GM19238 (cell line): ENCODE data around the gene SPATA1.
"Not testable (repeated sequence)": the region's sequence is repeated elsewhere in the genome, so short reads cannot be mapped to it uniquely, and the experiment has no call there.

Experiments used
- DNase-seq: peaks from one replicate; pipeline ENCODE4 v3.0.0; 2011; ENCODE audit warnings: low spot score; ENCODE audit not compliant: insufficient read length

SPATA1 gene

GRCh38 chr1:84506002-84506728 lies at the start of gene SPATA1, which contains the start of gene GNG5:
TSS of gene SPATA1 (plus strand) at chr1:84506386. CDS start at chr1:84516360, 9,974 bp downstream.
TSS of gene GNG5 (minus strand) at chr1:84506581. CDS start at chr1:84506091, 490 bp downstream.
- peak; percentile 83 for DNase-seq

- no peak for DNase-seq
Observed at GRCh38 chr1:84462118-84462517, 44.1 kb upstream of the SPATA1 start.

DNA sequence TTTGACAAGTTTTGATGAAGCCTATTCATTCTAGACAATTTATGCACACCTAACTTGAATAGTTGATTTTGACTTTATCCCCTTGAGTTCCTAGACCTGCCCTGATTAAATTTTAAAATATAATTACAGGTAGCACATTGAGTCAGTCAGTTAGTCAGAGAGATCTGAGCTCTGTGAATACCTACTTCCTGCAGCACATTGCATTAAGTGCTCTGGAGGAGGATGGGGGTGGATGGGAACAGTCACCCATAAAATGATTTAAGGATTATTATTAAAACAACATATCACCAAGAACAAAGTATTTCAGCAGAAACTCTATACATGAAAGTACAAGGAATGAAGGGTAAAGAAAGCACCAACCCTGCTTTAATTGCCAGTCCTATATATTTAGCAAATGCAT lies 38.9 kb upstream of the SPATA1 start:
- no peak for DNase-seq

GRCh38 chr1:84476225-84476624 lies 30.0 kb upstream of the SPATA1 start:
- no peak for DNase-seq

DNA sequence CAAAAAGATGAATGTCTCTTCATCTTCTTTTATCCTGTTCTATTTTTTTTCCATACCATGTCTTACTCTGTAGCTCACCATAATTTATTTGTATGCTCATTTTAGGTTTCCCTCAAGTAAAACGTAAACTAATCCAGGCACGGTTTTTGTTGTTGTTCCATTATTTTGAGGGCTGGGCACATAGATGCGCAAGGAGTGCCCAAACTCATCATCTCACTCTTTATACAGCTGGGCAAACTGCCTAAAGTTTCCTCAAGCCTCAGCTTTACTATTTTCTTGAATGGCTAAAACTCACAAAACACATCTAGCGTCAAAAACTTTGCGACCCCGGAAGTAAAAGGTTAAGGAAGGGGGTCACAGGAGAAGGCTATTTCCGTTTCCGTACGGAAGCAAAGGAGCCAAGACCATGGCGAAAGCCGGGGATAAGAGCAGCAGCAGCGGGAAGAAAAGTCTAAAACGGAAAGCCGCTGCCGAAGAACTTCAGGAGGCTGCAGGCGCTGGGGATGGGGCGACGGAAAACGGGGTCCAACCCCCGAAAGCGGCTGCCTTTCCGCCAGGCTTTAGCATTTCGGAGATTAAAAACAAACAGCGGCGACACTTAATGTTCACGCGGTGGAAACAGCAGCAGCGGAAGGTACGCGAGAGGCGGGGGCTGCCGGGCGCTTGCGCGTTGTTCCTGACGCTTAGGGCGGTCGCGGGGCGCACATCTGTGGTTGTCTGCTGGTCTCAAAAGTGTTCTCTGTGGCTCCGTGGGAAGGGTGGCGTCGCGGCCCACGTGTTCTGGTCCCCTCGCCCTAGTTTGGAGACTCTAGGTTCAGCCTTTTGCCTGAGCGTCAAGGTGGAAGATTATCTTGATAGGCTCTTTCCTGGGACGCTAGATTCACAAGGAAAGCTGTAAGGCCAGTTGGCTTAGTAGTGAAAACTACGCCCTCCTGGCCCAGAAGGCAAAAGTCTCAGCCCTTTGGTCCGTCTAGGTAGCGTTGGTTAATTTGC lies 27.0 kb upstream of the SPATA1 start, which contains the start of gene RPF1:
RPF1 (plus strand) TSS at position 391 of the 993 bp plus-strand sequence; CDS start at position 407, 16 bp downstream.
- peak; percentile 31 for DNase-seq

- DNase-seq = no peak
Observed at GRCh38 chr1:84479998-84480397, 26.2 kb upstream of the SPATA1 start.

- DNase-seq = no peak
Observed at GRCh38 chr1:84480650-84481049, 25.5 kb upstream of the SPATA1 start.

DNA sequence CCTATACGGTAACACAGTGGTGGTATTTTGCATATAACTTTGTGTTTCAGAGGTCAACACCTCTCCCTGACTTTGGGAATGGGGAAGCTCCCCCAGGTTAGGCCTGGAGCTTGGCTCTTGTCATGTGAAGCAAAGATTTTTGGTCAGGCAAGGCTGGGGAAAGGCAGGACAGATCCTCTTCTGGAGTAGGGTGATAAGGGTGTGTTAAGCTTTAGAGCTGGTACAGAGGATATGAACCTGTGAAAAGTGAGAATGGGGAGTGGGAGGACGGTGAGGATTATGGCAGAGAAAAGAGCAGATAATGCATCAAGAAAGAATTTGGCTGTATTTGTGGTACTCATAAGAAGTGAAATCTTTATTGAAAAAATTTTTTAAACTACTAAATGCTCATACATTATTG lies 24.9 kb upstream of the SPATA1 start:
- no peak for DNase-seq

GRCh38 chr1:84488107-84488506 lies 18.1 kb upstream of the SPATA1 start:
- no peak for DNase-seq

GRCh38 chr1:84489766-84490165 lies 16.4 kb upstream of the SPATA1 start:
- DNase-seq = no peak

DNA sequence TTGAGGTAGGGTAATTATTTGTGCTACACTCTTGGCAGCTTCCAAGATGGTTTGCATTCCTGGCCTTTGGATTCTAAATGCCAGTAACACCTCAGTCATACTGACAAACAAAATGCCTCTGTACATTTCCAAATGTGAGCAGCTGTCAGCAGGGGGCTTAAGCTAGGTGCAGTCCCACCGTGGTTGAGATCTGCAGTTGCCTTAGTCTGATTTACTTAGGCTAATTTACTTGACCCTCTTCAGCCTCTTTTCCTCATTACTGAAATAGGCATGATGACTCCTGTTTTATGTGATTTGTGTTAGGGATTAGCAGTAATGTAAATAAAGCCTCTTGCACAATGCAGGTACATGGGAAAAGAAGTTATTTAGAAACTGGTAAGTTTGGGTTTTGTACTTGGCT lies 13.5 kb upstream of the SPATA1 start:
- DNase-seq = no peak

DNA sequence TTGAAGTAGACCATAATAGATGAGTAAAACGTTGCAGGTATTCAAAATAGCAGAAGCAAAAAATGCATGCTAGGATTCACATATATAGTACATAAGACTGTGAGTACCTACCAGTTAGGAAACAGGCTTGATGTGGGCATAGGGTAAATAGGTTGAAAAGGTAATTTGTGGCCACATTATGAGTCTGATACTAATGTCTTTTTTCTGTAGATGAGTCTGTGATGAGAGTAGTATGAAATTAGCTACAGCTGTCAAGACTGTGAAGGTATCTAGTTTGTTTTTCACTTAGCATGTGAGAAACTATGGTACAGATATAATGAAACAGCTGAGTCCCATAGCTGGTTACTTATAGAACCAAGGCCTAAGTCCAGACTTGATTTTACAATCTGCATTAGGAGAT lies 12.4 kb upstream of the SPATA1 start:
- no peak for DNase-seq

DNA sequence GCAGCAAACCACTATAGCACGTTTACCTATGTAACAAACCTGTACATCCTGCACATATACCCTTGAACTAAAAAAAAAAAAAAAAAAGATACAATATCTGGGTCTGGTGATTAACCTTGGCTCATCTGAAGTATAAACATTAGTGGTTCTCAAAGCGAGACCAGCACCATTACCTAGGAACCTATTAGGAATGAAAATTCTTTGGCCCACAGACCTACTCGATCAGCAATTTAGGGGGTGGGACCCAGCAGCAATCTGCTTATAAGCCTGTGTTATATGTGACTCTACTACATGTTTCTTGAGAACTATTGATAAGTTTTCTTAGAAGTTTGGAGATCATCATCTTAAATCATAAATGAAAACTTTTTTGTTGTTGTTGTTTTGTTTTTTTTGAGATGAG lies 9.7 kb upstream of the SPATA1 start:
- DNase-seq = no peak

- DNase-seq = no peak
Observed at GRCh38 chr1:84497631-84498275, 8.4 kb upstream of the SPATA1 start.

GRCh38 chr1:84502927-84503326 lies 3.3 kb upstream of the SPATA1 start:
- DNase-seq = no peak

GRCh38 chr1:84504580-84505492 lies 1.4 kb upstream of the SPATA1 start:
- no peak for DNase-seq

DNA sequence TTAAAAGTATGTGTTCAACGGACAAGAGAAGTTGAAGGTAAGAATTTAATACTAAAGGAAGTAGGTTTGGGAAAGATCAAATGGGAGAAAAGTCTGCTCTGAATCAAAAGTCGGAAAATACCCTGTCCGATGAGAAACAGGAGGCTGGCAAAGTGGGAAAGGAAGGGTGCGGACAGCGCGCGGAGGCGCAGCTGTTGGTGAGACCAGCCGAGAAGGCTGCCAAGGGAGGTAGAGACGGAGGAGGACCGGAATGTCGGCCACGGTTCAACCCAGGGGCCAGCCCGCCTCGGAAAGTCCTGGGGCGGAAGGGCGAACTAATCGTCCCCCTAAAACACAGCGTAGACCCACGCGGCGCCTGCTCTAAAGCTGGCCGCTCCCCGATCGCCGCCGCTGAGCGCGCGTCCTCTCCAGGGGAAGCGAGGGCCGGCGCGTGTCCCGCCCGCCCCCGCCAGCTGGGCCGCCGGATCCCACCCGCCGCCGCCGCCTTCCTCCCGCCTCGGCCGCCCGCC lies 639 bp upstream of the SPATA1 start:
- peak; percentile 37 for DNase-seq

DNA sequence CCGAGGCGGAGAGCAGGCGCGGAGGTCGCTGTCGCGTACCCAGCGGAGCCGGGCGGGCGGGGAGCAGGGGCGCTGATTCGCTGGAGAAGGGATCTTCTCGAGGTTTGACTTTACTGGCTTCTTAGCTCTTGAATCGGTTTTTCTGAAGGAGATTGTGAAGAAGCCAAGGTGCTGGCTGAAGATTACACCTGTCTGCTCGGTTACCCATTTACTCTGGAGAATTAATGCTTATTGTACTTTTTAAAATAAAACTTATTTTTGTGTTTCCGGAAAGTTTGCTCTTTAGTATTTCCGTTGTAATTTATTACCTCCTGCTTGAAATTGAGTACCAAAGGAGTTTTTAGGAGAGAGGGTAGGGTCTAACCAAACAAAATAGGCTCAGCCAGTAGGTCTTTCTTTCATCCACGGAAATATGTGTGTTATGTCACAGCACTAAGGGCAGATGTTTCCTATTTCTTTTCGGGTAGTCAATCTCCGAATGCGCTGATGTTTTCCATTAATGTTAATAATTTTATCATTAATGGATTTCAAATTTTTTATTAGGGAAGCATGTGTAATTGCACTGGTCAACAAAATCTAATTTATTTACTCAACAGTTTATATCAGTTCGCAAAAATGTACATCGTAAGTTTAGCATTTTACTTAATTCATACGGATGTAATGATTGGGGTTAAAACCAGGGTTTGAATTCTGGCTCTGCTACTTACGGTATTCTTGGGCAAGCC lies 705 bp downstream of the SPATA1 start:
- DNase-seq = no peak

DNA sequence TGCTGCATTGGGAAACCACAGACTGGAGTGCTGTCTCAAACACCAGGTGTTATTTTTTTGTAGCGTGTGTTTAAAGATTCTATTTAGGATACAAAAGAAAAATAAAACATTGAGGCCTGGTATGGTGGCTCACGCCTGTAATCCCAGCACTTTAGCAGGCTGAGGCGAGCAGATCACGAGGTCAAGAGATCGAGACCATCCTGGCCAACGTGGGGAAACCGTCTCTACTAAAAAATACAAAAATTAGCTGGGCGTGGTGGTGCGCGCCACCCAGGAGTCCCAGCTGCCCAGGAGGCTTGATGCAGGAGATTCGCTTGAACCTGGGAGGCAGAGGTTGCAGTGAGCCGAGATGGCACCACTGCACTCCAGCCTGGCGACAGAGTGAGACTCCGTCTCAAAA lies 1.7 kb downstream of the SPATA1 start:
- DNase-seq = not testable (repeated sequence)

GRCh38 chr1:84508510-84508909 lies 2.3 kb downstream of the SPATA1 start:
- DNase-seq = no peak
